ENCODE results near the gene FUZ. TPM values are rescaled to one million over a fixed set of nuclear protein-coding genes. Genes with fewer than 3 reads are reported as not detected.

FUZ gene
- total RNA-seq, 1 donor: 15.1 TPM

- TF ChIP-seq CTCF (IDR thresholded peaks at IDR 0.05; ENCODE audit: insufficient read depth, low read depth, low read length): no peak
Observed at GRCh38 chr19:49837425-49837824, 24.3 kb upstream of the FUZ start.

GRCh38 chr19:49837009-49837310 lies 23.9 kb upstream of the FUZ start:
- no peak for TF ChIP-seq CTCF (IDR thresholded peaks at IDR 0.05; ENCODE audit: insufficient read depth, low read depth, low read length)

More at GRCh38 chr19:49837425-49837824, 24.3 kb upstream of the FUZ start:
- H3K4me3 ChIP-seq (ENCODE audit: low read depth, low read length): no peak overlapping the region
- no peak for DNase-seq (ENCODE audit: low read depth)

GRCh38 chr19:49836176-49837008 lies 23.3 kb upstream of the FUZ start:
- no peak for TF ChIP-seq CTCF (IDR thresholded peaks at IDR 0.05; ENCODE audit: insufficient read depth, low read depth, low read length)
- no peak overlapping the region for H3K4me3 ChIP-seq (ENCODE audit: low read depth, low read length)
- no peak for DNase-seq (ENCODE audit: low read depth)

More at GRCh38 chr19:49837009-49837310, 23.9 kb upstream of the FUZ start:
- DNase-seq (ENCODE audit: low read depth): no peak
- H3K4me3 ChIP-seq (ENCODE audit: low read depth, low read length): no peak overlapping the region

- H3K4me3 ChIP-seq (ENCODE audit: low read depth, low read length): no peak overlapping the region
- no peak for DNase-seq (ENCODE audit: low read depth)
- TF ChIP-seq CTCF (IDR thresholded peaks at IDR 0.05; ENCODE audit: insufficient read depth, low read depth, low read length): no peak
Observed at GRCh38 chr19:49835562-49835961, 22.5 kb upstream of the FUZ start.

GRCh38 chr19:49833599-49833998 lies 20.5 kb upstream of the FUZ start:
- no peak for DNase-seq (ENCODE audit: low read depth)

GRCh38 chr19:49832556-49832955 lies 19.5 kb upstream of the FUZ start:
- no peak for DNase-seq (ENCODE audit: low read depth)
- H3K4me3 ChIP-seq (ENCODE audit: low read depth, low read length): no peak overlapping the region
- no peak for TF ChIP-seq CTCF (IDR thresholded peaks at IDR 0.05; ENCODE audit: insufficient read depth, low read depth, low read length)

More at GRCh38 chr19:49833599-49833998, 20.5 kb upstream of the FUZ start:
- H3K4me3 ChIP-seq (ENCODE audit: low read depth, low read length): no peak overlapping the region
- no peak for TF ChIP-seq CTCF (IDR thresholded peaks at IDR 0.05; ENCODE audit: insufficient read depth, low read depth, low read length)

GRCh38 chr19:49831592-49831991 lies 18.5 kb upstream of the FUZ start:
- no peak for DNase-seq (ENCODE audit: low read depth)
- no peak for TF ChIP-seq CTCF (IDR thresholded peaks at IDR 0.05; ENCODE audit: insufficient read depth, low read depth, low read length)

More at GRCh38 chr19:49831592-49831991, 18.5 kb upstream of the FUZ start:
- H3K4me3 ChIP-seq (ENCODE audit: low read depth, low read length): no peak overlapping the region

Data from fibroblast of villous mesenchyme (primary cell).